ENCODE data around the gene SMURF2. TPM values are rescaled to one million over a fixed set of nuclear protein-coding genes. Genes with fewer than 3 reads are reported as not detected.

SMURF2 gene
- total RNA-seq, 1 experiment from 2014 or later = 23.0 TPM

DNA sequence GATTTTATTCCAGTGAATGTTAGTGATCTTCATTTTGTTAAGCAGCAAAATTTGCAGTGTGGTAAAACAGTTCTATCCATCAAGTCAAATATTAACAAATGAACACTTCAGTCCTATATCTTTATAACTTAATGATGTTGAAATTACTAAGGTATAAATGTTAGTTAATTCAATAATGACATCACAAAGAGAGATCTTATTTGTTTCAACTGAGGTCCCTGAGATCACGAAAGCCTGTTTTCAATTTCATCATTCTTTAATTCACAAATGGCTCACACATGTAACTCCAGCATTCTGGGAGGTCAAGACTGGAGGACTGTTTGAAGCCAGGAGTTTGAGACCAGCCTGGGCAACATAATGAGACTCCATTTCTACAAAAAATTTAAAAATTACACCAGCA lies 13.9 kb downstream of the SMURF2 start:
- Mint-ChIP-seq H3K27me3 (ENCODE audit: low read depth) (no peaks in the 10 kb centered on the region), H3K4me1 (peaks cover 6% of the 10 kb centered on the region), H3K27ac (no peak overlapping the region), H3K36me3 (no peaks in the 10 kb centered on the region), H3K4me3 (no peak overlapping the region), H3K9me3 (no peaks in the 10 kb centered on the region)
- CTCF ChIA-PET = no interaction called here
- TF ChIP-seq FOXJ3 (CRISPR knock-in tag; IDR thresholded peaks at IDR 0.05; ENCODE audit: borderline replicate concordance) (no peak), ETV6 (CRISPR knock-in tag; IDR thresholded peaks at IDR 0.05) (no peak), ZNF263 (CRISPR knock-in tag; IDR thresholded peaks at IDR 0.05; ENCODE audit: low read depth) (no peak), TEAD4 (CRISPR knock-in tag; IDR thresholded peaks at IDR 0.05) (no peak), ELF4 (CRISPR knock-in tag; IDR thresholded peaks at IDR 0.05; ENCODE audit: low read depth) (no peak), ZNF416 (CRISPR knock-in tag; IDR thresholded peaks at IDR 0.05) (no peak), EMX1 (CRISPR knock-in tag; IDR thresholded peaks at IDR 0.05) (no peak), JAZF1 (CRISPR knock-in tag; IDR thresholded peaks at IDR 0.05) (no peak), GABPB1 (CRISPR knock-in tag; IDR thresholded peaks at IDR 0.05) (no peak)
- TF ChIP-seq, protein P1, sequence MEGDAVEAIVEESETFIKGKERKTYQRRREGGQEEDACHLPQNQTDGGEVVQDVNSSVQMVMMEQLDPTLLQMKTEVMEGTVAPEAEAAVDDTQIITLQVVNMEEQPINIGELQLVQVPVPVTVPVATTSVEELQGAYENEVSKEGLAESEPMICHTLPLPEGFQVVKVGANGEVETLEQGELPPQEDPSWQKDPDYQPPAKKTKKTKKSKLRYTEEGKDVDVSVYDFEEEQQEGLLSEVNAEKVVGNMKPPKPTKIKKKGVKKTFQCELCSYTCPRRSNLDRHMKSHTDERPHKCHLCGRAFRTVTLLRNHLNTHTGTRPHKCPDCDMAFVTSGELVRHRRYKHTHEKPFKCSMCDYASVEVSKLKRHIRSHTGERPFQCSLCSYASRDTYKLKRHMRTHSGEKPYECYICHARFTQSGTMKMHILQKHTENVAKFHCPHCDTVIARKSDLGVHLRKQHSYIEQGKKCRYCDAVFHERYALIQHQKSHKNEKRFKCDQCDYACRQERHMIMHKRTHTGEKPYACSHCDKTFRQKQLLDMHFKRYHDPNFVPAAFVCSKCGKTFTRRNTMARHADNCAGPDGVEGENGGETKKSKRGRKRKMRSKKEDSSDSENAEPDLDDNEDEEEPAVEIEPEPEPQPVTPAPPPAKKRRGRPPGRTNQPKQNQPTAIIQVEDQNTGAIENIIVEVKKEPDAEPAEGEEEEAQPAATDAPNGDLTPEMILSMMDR (IDR thresholded peaks at IDR 0.05) = no peak
- TF ChIP-seq, protein P2, sequence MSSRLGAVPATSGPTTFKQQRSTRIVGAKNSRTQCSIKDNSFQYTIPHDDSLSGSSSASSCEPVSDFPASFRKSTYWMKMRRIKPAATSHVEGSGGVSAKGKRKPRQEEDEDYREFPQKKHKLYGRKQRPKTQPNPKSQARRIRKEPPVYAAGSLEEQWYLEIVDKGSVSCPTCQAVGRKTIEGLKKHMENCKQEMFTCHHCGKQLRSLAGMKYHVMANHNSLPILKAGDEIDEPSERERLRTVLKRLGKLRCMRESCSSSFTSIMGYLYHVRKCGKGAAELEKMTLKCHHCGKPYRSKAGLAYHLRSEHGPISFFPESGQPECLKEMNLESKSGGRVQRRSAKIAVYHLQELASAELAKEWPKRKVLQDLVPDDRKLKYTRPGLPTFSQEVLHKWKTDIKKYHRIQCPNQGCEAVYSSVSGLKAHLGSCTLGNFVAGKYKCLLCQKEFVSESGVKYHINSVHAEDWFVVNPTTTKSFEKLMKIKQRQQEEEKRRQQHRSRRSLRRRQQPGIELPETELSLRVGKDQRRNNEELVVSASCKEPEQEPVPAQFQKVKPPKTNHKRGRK (CRISPR knock-in tag; IDR thresholded peaks at IDR 0.05; ENCODE audit: borderline replicate concordance) = no peak
- TF ChIP-seq, protein P3, sequence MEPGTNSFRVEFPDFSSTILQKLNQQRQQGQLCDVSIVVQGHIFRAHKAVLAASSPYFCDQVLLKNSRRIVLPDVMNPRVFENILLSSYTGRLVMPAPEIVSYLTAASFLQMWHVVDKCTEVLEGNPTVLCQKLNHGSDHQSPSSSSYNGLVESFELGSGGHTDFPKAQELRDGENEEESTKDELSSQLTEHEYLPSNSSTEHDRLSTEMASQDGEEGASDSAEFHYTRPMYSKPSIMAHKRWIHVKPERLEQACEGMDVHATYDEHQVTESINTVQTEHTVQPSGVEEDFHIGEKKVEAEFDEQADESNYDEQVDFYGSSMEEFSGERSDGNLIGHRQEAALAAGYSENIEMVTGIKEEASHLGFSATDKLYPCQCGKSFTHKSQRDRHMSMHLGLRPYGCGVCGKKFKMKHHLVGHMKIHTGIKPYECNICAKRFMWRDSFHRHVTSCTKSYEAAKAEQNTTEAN (CRISPR knock-in tag; IDR thresholded peaks at IDR 0.05) = no peak
- TF ChIP-seq, protein P4, sequence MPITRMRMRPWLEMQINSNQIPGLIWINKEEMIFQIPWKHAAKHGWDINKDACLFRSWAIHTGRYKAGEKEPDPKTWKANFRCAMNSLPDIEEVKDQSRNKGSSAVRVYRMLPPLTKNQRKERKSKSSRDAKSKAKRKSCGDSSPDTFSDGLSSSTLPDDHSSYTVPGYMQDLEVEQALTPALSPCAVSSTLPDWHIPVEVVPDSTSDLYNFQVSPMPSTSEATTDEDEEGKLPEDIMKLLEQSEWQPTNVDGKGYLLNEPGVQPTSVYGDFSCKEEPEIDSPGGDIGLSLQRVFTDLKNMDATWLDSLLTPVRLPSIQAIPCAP (CRISPR knock-in tag; IDR thresholded peaks at IDR 0.05) = no peak
- ATAC-seq (no peak), DNase-seq (ENCODE audit: low spot score) (no peak)
- POLR2A ChIA-PET = no interaction called here

DNA sequence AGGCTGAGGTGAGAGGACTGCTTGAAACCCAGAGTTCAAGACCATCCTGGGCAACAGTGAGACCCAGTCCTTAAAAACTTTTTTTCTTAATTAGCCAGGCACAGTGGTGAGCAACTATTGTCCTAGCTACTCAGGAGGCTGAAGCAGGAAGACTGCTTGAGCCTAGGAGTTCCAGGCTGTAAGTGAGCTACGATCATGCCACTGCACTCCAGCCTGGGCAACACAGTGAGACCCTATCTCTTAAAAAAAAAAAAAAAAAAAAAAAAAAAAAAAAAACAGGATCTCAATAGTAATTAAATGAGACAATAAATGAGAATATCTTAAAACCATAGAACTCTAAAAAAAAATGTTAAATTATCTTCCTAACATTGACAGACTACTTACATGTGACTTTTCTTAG lies 14.3 kb downstream of the SMURF2 start:
- Mint-ChIP-seq H3K9me3 (no peaks in the 10 kb centered on the region), H3K4me1 (peaks cover 6% of the 10 kb centered on the region), H3K27ac (no peak overlapping the region), H3K27me3 (ENCODE audit: low read depth) (no peaks in the 10 kb centered on the region), H3K36me3 (no peaks in the 10 kb centered on the region), H3K4me3 (no peak overlapping the region)
- ChIA-PET CTCF (interaction anchor here (0.6 to 0.7 kb wide), 2 partner anchors 127 to 867 kb away, joined by 3 to 5 read pairs; no protein-coding TSS in a partner anchor), POLR2A (no interaction called here)
- no peak for ATAC-seq
- DNase-seq (ENCODE audit: low spot score) = no peak
- TF ChIP-seq SOX15 (CRISPR knock-in tag; IDR thresholded peaks at IDR 0.05) (no peak), NFATC4 (CRISPR knock-in tag; IDR thresholded peaks at IDR 0.05) (no peak), JAZF1 (CRISPR knock-in tag; IDR thresholded peaks at IDR 0.05) (no peak), TEAD4 (CRISPR knock-in tag; IDR thresholded peaks at IDR 0.05) (no peak), ZNF138 (CRISPR knock-in tag; conservative IDR thresholded peaks at IDR 0.05) (no peak), ZNF219 (CRISPR knock-in tag; IDR thresholded peaks at IDR 0.05; ENCODE audit: borderline replicate concordance) (no peak), ETV6 (CRISPR knock-in tag; IDR thresholded peaks at IDR 0.05) (no peak), ESRRA (CRISPR knock-in tag; IDR thresholded peaks at IDR 0.05; ENCODE audit: borderline replicate concordance) (no peak), NR1H2 (CRISPR knock-in tag; IDR thresholded peaks at IDR 0.05) (no peak), HMGA2 (CRISPR knock-in tag; IDR thresholded peaks at IDR 0.05) (no peak), ZNF121 (CRISPR knock-in tag; IDR thresholded peaks at IDR 0.05) (no peak), SMAD4 (CRISPR knock-in tag; IDR thresholded peaks at IDR 0.05) (no peak), KAT7 (CRISPR knock-in tag; IDR thresholded peaks at IDR 0.05; ENCODE audit: borderline replicate concordance) (no peak), ZNF263 (CRISPR knock-in tag; IDR thresholded peaks at IDR 0.05; ENCODE audit: low read depth) (no peak), JUN (CRISPR knock-in tag; IDR thresholded peaks at IDR 0.05) (no peak), GABPB1 (CRISPR knock-in tag; IDR thresholded peaks at IDR 0.05) (no peak)
- TF ChIP-seq, protein P5, sequence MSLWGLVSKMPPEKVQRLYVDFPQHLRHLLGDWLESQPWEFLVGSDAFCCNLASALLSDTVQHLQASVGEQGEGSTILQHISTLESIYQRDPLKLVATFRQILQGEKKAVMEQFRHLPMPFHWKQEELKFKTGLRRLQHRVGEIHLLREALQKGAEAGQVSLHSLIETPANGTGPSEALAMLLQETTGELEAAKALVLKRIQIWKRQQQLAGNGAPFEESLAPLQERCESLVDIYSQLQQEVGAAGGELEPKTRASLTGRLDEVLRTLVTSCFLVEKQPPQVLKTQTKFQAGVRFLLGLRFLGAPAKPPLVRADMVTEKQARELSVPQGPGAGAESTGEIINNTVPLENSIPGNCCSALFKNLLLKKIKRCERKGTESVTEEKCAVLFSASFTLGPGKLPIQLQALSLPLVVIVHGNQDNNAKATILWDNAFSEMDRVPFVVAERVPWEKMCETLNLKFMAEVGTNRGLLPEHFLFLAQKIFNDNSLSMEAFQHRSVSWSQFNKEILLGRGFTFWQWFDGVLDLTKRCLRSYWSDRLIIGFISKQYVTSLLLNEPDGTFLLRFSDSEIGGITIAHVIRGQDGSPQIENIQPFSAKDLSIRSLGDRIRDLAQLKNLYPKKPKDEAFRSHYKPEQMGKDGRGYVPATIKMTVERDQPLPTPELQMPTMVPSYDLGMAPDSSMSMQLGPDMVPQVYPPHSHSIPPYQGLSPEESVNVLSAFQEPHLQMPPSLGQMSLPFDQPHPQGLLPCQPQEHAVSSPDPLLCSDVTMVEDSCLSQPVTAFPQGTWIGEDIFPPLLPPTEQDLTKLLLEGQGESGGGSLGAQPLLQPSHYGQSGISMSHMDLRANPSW (CRISPR knock-in tag; conservative IDR thresholded peaks at IDR 0.05; ENCODE audit: low read depth) = no peak
- TF ChIP-seq, protein P6, sequence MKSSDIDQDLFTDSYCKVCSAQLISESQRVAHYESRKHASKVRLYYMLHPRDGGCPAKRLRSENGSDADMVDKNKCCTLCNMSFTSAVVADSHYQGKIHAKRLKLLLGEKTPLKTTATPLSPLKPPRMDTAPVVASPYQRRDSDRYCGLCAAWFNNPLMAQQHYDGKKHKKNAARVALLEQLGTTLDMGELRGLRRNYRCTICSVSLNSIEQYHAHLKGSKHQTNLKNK (CRISPR knock-in tag; IDR thresholded peaks at IDR 0.05) = no peak
- TF ChIP-seq, protein P7, sequence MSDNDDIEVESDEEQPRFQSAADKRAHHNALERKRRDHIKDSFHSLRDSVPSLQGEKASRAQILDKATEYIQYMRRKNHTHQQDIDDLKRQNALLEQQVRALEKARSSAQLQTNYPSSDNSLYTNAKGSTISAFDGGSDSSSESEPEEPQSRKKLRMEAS (CRISPR knock-in tag; IDR thresholded peaks at IDR 0.05) = no peak
- TF ChIP-seq, protein P8, sequence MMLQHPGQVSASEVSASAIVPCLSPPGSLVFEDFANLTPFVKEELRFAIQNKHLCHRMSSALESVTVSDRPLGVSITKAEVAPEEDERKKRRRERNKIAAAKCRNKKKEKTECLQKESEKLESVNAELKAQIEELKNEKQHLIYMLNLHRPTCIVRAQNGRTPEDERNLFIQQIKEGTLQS (CRISPR knock-in tag; conservative IDR thresholded peaks at IDR 0.05) = no peak

All from WTC11 (cell line).